ENCODE results near the gene CAPN10. TPM values are rescaled to one million over a fixed set of nuclear protein-coding genes. Genes with fewer than 3 reads are reported as not detected.

The CAPN10 gene
- total RNA-seq, 2 donors from 2014 or later: 25.5 to 68.4 TPM

DNA sequence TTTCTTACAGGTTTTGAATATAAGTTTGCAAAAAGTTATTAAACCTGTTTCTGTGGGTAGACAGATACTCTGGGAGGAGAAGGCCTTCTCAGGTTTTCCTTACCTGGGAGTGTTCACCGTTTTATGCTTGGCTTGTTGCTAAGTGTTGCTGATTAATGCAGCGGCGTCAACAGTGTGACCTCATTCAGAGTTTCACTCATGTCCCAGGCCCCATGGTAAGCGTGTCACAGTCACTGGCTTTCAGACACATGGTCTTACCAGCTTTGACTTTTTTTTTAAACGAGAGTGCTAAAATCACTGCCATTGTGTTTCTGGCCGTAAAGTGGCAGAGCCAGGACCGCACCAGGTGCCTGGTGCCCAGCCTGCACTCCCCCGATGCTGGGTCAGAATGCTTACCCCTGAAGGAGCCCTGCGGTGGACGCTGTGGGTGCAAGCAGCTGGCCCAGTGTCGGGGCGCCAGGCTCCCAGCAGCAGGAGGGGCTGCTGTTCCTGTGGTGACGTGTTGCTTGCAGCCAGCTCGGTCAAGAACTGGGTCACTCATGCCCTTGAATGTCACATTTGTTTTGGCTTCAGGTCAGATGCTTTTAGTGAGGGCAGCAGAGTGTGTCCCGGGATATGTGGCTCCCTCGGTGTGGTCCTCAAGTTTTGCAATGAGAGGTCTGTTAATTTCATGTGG, 3.5 kb downstream of the CAPN10 start:
- no peak for DNase-seq (ENCODE audit: low spot score)
- intact Hi-C loops (cut with DNase I): no loop called here
- no peak overlapping the region for H3K27ac ChIP-seq
- no peaks in the 10 kb centered on the region for H3K36me3 ChIP-seq
- WGBS: 94% methylated on average over 13 of the region's 16 CpGs
- no peaks in the 10 kb centered on the region for H3K9me3 ChIP-seq
- no peaks in the 10 kb centered on the region for H3K27me3 ChIP-seq (replicated peaks; ENCODE audit: insufficient read depth)
- TF ChIP-seq CTCF (IDR thresholded peaks at IDR 0.05): no peak
- TF ChIP-seq POLR2AphosphoS5 (IDR thresholded peaks at IDR 0.05): no peak
- TF ChIP-seq POLR2A (IDR thresholded peaks at IDR 0.05): no peak
- H3K4me1 ChIP-seq (replicated peaks): peaks cover 21% of the 10 kb centered on the region
- H3K4me3 ChIP-seq: no peak overlapping the region

GRCh38 chr2:240590681-240591111, 4.2 kb downstream of the CAPN10 start:
- H3K27ac ChIP-seq: no peak overlapping the region
- H3K9me3 ChIP-seq: no peaks in the 10 kb centered on the region
- H3K27me3 ChIP-seq (replicated peaks; ENCODE audit: insufficient read depth): no peaks in the 10 kb centered on the region
- no peaks in the 10 kb centered on the region for H3K36me3 ChIP-seq
- DNase-seq (ENCODE audit: low spot score): no peak
- WGBS: 92% methylated on average over 21 of the region's 21 CpGs
- intact Hi-C loops (cut with DNase I): no loop called here
- H3K4me3 ChIP-seq: no peak overlapping the region
- TF ChIP-seq POLR2A (IDR thresholded peaks at IDR 0.05) (no peak), POLR2AphosphoS5 (IDR thresholded peaks at IDR 0.05) (no peak), CTCF (IDR thresholded peaks at IDR 0.05) (no peak)
- peaks cover 23% of the 10 kb centered on the region for H3K4me1 ChIP-seq (replicated peaks)

- Histone ChIP-seq H3K4me3 (no peak overlapping the region), H3K27me3 (replicated peaks; ENCODE audit: insufficient read depth) (no peaks in the 10 kb centered on the region), H3K36me3 (no peaks in the 10 kb centered on the region), H3K9me3 (no peaks in the 10 kb centered on the region), H3K27ac (no peak overlapping the region), H3K4me1 (replicated peaks) (peaks cover 28% of the 10 kb centered on the region)
- TF ChIP-seq POLR2AphosphoS5 (IDR thresholded peaks at IDR 0.05): no peak
- intact Hi-C loops (cut with DNase I): no loop called here
- 84% methylated on average over 6 of the region's 6 CpGs for WGBS
- no peak for DNase-seq (ENCODE audit: low spot score)
These were observed 4.7 kb downstream of the CAPN10 start for GRCh38 chr2:240591226-240591625.

DNA sequence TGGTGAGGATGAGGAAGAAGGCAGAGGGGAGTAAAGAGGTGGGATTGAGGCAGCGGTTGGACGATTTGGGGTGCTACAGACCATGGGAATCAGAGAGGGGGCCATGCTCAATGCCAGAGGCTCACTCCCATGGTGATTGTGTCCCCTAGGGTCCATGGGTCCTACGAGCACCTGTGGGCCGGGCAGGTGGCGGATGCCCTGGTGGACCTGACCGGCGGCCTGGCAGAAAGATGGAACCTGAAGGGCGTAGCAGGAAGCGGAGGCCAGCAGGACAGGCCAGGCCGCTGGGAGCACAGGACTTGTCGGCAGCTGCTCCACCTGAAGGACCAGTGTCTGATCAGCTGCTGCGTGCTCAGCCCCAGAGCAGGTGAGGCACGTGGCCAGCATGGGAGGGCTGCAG, 5.2 kb downstream of the CAPN10 start:
- Histone ChIP-seq H3K36me3 (no peaks in the 10 kb centered on the region), H3K9me3 (no peaks in the 10 kb centered on the region), H3K27ac (no peak overlapping the region), H3K27me3 (replicated peaks; ENCODE audit: insufficient read depth) (no peaks in the 10 kb centered on the region), H3K4me3 (no peak overlapping the region), H3K4me1 (replicated peaks) (peaks cover 33% of the 10 kb centered on the region)
- no peak for TF ChIP-seq CTCF (IDR thresholded peaks at IDR 0.05)
- no peak for TF ChIP-seq POLR2AphosphoS5 (IDR thresholded peaks at IDR 0.05)
- no peak for TF ChIP-seq POLR2A (IDR thresholded peaks at IDR 0.05)
- intact Hi-C loops (cut with DNase I): no loop called here
- 94% methylated on average over 13 of the region's 13 CpGs for WGBS
- DNase-seq (ENCODE audit: low spot score): no peak

DNA sequence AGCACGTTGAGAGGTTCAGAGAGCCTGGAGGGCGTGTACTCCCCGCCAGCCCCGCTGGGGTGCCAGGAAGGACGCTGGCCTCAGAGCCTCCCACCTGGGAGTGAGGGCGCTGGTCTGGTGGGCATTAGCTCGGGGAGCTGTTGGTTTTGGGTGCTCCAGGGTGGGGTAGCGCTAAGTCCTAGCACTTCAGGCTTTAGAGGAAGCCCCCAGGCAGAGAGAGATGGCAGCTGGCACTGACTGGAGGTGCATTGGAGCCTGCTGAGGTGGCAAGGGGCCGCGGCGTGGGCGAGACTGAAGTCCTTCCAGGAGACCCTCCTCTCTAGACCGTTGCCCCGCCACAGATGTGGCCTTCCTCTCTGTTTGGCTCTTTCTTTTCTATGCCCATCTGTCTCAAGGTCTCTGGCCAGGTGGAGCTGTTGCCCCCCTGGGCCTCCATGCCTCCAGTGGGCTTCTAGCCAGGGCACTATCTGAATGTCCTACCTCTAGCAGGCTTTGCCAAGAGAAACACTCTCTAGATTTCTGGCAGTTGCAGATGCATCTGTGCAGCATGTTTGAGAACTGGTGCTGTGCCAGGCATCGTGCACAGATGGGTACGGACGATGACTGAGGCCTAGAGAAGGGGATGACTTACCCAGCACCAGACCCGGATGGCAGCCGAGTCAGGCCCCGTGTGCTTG, 6.6 kb downstream of the CAPN10 start:
- H3K36me3 ChIP-seq: no peaks in the 10 kb centered on the region
- no peak for DNase-seq (ENCODE audit: low spot score)
- H3K4me1 ChIP-seq (replicated peaks): peaks cover 25% of the 10 kb centered on the region
- intact Hi-C loops (cut with DNase I): no loop called here
- no peaks in the 10 kb centered on the region for H3K27me3 ChIP-seq (replicated peaks; ENCODE audit: insufficient read depth)
- 79% methylated on average over 20 of the region's 20 CpGs for WGBS
- no peaks in the 10 kb centered on the region for H3K9me3 ChIP-seq
- TF ChIP-seq POLR2AphosphoS5 (IDR thresholded peaks at IDR 0.05) (no peak), CTCF (IDR thresholded peaks at IDR 0.05) (no peak), POLR2A (IDR thresholded peaks at IDR 0.05) (no peak)
- no peak overlapping the region for H3K4me3 ChIP-seq
- H3K27ac ChIP-seq: no peak overlapping the region

Data from prostate gland (tissue), 2 donors.